SK-N-SH treated with all-trans-retinoic acid at 6 μM for 48 hours (cell line): ENCODE data around the gene MAPK10.

Experiments used
- ESRRG ChIP-seq: fragments of 250-450 bp; sonication (Bioruptor Pico); IDR thresholded peaks from 2 replicates; pipeline ENCODE4 v1.6.1; 2021; ENCODE audit warnings: mild to moderate bottlenecking
- GLIS3 ChIP-seq: fragments of 250-450 bp; sonication (Bioruptor Pico); IDR thresholded peaks from 2 replicates; pipeline ENCODE4 v1.5.0; 2020; ENCODE audit warnings: mild to moderate bottlenecking, moderate library complexity
- ISL1 ChIP-seq: fragments of 250-450 bp; sonication (Bioruptor Pico); IDR thresholded peaks from 2 replicates; pipeline ENCODE4 v2.1.2; 2022; ENCODE audit warnings: mild to moderate bottlenecking, moderate library complexity
- OSR1 ChIP-seq: fragments of 250-450 bp; sonication (Bioruptor Pico); IDR thresholded peaks from 2 replicates; pipeline ENCODE4 v1.8.0; 2022; ENCODE audit warnings: moderate library complexity, mild to moderate bottlenecking, inconsistent platforms
- POU6F1 ChIP-seq: fragments of 250-450 bp; sonication (Bioruptor Pico); IDR thresholded peaks from 2 replicates; pipeline ENCODE4 v1.8.0; 2021; ENCODE audit warnings: low read depth, mild to moderate bottlenecking, moderate library complexity, borderline replicate concordance
- PPARA ChIP-seq: fragments of 250-450 bp; sonication (Bioruptor Pico); IDR thresholded peaks from 2 replicates; pipeline ENCODE4 v1.5.0; 2020; ENCODE audit warnings: mild to moderate bottlenecking, borderline replicate concordance
- RARB ChIP-seq: fragments of 250-450 bp; sonication (Bioruptor Pico); IDR thresholded peaks from 2 replicates; pipeline ENCODE4 v1.8.0; 2021; ENCODE audit warnings: mild to moderate bottlenecking, moderate library complexity
- TCF4 ChIP-seq: fragments of 250-450 bp; sonication (Bioruptor Pico); IDR thresholded peaks from 2 replicates; pipeline ENCODE4 v1.8.0; 2021; ENCODE audit warnings: mild to moderate bottlenecking, moderate library complexity, borderline replicate concordance
- ZFP30 ChIP-seq: fragments of 450-650 bp; formaldehyde crosslinking; IDR thresholded peaks from 2 replicates; pipeline ENCODE4 v1.5.0; 2022; ENCODE audit warnings: mild to moderate bottlenecking, moderate library complexity

GRCh38 chr4:86006057-86006456 lies 353.8 kb downstream of the MAPK10 start:
- no peak for TF ChIP-seq PPARA (CRISPR knock-in tag)
- no peak for TF ChIP-seq ESRRG (CRISPR knock-in tag)
- TF ChIP-seq POU6F1, result no peak
- TF ChIP-seq OSR1 (CRISPR knock-in tag), result no peak
- TF ChIP-seq ISL1, result no peak
- no peak for TF ChIP-seq TCF4 (CRISPR knock-in tag)
- TF ChIP-seq RARB (CRISPR knock-in tag), result no peak
- TF ChIP-seq GLIS3, result no peak
- TF ChIP-seq ZFP30 (CRISPR knock-in tag), result no peak
